ENCODE measurements around the gene SLC2A5. TPM values are rescaled to one million over a fixed set of nuclear protein-coding genes. Genes with fewer than 3 reads are reported as not detected.
"Not testable (repeated sequence)": the region's sequence is repeated elsewhere in the genome, so short reads cannot be mapped to it uniquely, and the experiment has no call there.

Gene SLC2A5
- total RNA-seq, 8 experiments from 2014 or later: 0.11 to 1.3 (median 0.24) TPM; not detected in 1

DNA sequence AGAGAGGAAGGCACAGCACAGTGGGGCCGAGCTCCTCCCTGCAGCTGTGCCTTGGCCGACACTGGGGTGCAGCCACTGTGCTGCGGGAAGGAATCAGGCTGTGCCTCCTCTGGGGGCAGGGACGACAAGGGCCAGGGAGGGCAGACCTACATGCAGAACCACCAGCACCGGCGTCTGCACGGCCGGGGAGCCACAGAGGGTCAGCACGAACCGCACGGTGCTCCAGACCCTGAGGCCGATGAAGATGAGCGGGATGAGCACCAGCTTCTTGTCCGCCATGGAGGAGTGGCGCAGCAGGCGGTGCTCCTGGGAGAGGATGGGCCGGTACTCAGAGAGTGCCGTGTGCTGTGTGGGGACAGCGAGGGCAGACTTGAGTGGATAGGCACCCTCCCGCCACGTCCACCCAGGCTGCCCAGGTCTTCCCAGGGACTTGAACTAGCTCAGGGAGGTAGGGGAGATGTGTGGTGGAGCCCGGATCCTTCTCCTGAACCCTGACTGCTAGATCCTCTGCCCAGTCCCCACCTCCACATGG is 36.0 kb upstream of the SLC2A5 start:
- Histone ChIP-seq H3K4me1 (replicated peaks in 1 of 2) (no peaks in the 10 kb centered on the region), H3K4me3 (no peak overlapping the region), H3K27ac (no peak overlapping the region)
- ATAC-seq (replicated peaks in 6 of 8): peak in 1 of 8 experiments; percentile 16
- in situ Hi-C loops (cut with MboI; ENCODE audit: low pct_unique_long_range_greater_than_20kb in 2 of 9, low sequenced_read_pairs in 9 of 9, unreplicated experiment in 9 of 9): loop anchor here in 5 of 9 experiments (10.0 to 25.0 kb wide), 4 partner anchors 101 to 382 kb away; no protein-coding TSS in a partner anchor
- 40 to 92% (median 87%) methylated on average over 1 to 8 of the region's 22 CpGs; no CpG with 5 or more reads in 6 of the 10 experiments for WGBS, 10 experiments

DNA sequence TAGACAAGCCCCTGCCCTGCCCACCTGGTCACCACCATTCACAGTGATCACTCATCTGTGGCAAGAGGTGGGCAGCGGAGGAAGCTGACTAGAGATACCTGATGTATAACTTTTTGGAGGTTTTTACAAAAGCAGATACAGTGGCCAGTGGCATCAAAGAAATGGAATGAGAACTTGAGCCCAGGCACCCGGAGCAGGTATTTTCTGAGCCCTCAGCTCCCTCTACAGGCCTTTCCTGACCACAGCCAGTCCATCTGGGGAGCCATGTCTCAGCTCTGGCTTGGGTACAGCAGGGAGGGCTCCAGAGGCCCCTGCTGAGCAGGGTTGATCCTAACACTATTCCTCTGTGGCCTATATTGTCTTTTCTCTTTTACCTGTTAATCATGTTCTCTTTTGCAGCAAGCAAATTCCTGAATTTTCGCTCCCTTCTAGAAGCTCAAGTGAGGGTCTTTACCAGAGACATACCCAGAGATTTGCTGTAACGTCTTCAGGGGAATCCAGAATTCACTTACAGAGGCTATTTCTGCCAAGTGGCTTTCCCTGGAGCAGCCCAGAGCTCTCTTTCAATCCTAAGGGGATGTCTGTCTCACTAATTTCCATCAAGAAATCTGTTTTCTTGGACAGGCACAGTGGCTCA is 32.2 kb upstream of the SLC2A5 start:
- Histone ChIP-seq H3K4me3 (no peak overlapping the region), H3K4me1 (replicated peaks in 1 of 2) (no peaks in the 10 kb centered on the region), H3K27ac (no peak overlapping the region)
- peak; percentile 73 to 92 (median 84) for ATAC-seq (replicated peaks in 6 of 8)
- in situ Hi-C loops (cut with MboI; ENCODE audit: low pct_unique_long_range_greater_than_20kb in 2 of 9, low sequenced_read_pairs in 9 of 9, unreplicated experiment in 9 of 9): loop anchor here in 5 of 9 experiments (10.0 to 25.0 kb wide), 4 partner anchors 97 to 386 kb away; no protein-coding TSS in a partner anchor
- 10 to 93% (median 47%) methylated on average over 1 to 4 of the region's 4 CpGs; no CpG with 5 or more reads in 3 of the 10 experiments for WGBS, 10 experiments

DNA sequence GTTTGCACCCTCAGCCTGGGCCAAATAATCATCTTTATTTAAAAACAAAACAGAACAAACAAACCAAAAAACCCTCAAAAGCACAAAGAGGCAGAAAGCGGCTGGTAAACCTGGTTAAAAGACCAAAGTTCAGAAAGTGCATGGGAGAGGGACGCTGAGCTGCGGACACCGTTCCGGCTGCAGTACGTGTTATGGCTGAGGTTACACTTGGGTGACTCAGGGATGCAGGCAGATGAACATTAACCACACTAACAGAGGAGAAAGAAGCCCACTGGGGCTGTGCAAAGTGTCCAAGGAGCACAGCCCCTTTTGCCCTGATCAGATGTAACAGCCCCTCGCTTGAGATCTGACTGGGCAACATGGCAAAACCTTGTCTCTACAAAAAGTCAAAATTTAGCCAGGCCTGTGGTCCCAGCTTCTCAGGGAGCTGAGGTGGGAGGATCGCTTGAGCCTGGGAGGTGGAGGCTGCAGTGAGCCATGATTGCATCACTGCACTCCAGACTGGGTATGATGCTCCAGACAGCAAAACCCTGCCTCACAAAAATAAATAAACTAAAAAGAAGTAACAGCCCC is 31.1 kb upstream of the SLC2A5 start:
- ATAC-seq (replicated peaks in 6 of 8): peak in 2 of 8 experiments; percentile 19 to 28
- H3K4me3 ChIP-seq: no peak overlapping the region
- in situ Hi-C loops (cut with MboI; ENCODE audit: low pct_unique_long_range_greater_than_20kb in 2 of 9, low sequenced_read_pairs in 9 of 9, unreplicated experiment in 9 of 9): loop anchor here in 5 of 9 experiments (10.0 to 25.0 kb wide), 4 partner anchors 96 to 387 kb away; no protein-coding TSS in a partner anchor
- H3K4me1 ChIP-seq (replicated peaks in 1 of 2): no peaks in the 10 kb centered on the region
- WGBS, 10 experiments: 89 to 100% (median 97%) methylated on average over 1 to 8 of the region's 8 CpGs; no CpG with 5 or more reads in 1 of the 10 experiments
- H3K27ac ChIP-seq: no peak overlapping the region

DNA sequence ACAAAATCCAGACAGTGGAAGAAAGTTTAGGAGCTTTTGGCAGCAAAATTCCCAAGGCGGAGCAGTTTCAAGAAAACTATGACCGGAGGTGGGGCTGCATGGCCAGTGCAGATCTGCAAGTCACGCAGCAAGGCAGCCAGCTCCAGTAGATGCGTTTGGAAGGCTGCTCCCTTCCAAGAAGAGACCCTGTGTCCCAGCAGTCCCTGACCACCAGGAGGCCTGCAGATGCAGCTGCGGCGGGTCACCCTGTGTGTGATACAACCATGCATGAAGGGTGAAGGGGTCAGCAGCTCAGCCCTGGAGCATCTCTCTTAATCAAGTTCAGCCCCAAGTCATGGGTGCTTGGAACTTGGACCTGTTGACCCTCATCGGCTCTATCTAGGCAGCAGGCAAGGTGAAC is 30.1 kb upstream of the SLC2A5 start:
- ATAC-seq (replicated peaks in 6 of 8): peak in 1 of 8 experiments; percentile 44
- in situ Hi-C loops (cut with MboI; ENCODE audit: low pct_unique_long_range_greater_than_20kb in 2 of 9, low sequenced_read_pairs in 9 of 9, unreplicated experiment in 9 of 9): no loop called here
- 60 to 100% (median 91%) methylated on average over 1 to 6 of the region's 7 CpGs; no CpG with 5 or more reads in 5 of the 10 experiments for WGBS, 10 experiments
- H3K27ac ChIP-seq: no peak overlapping the region
- no peak overlapping the region for H3K4me3 ChIP-seq
- no peaks in the 10 kb centered on the region for H3K4me1 ChIP-seq (replicated peaks in 1 of 2)

DNA sequence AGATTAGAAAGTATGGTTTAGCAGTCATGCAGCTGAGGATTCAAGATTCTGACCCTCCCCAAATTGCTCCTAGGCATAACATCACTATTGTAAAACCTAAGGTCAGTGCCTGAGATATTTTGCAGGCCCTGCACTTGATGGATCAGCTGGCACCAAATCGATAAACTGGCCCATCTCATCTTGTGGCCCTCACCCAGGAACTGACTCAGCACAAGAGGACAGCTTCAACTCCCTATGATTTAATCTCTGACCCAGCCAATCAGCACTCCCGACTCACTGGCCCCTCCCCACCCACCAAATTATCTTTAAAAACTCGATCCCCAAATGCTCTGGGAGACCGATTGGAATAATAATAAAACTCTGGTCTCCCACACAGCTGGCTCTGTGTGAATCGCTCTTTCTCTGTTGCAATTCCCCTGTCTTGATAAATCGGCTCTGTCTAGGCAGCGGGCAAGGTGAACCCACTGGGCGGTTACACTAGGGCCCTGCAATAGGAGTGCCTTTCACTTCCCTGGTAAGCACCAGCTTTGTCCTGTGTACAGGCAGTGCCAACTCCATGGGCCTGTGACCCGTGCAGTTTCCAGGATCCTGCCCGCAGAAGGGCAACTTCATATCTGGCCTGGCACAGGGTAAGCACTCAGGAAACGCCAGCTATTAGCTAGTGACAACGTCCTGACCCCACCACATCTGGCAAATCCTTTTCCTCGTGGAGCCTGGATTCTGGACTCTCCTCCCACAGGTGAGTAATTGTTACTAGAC is 28.7 kb upstream of the SLC2A5 start:
- H3K4me1 ChIP-seq (replicated peaks in 1 of 2): no peaks in the 10 kb centered on the region
- in situ Hi-C loops (cut with MboI; ENCODE audit: low pct_unique_long_range_greater_than_20kb in 2 of 9, low sequenced_read_pairs in 9 of 9, unreplicated experiment in 9 of 9): no loop called here
- no peak overlapping the region for H3K4me3 ChIP-seq
- ATAC-seq (replicated peaks in 6 of 8): no peak
- WGBS, 10 experiments: 67 to 100% (median 83%) methylated on average over 1 to 13 of the region's 13 CpGs; no CpG with 5 or more reads in 1 of the 10 experiments
- no peak overlapping the region for H3K27ac ChIP-seq

DNA sequence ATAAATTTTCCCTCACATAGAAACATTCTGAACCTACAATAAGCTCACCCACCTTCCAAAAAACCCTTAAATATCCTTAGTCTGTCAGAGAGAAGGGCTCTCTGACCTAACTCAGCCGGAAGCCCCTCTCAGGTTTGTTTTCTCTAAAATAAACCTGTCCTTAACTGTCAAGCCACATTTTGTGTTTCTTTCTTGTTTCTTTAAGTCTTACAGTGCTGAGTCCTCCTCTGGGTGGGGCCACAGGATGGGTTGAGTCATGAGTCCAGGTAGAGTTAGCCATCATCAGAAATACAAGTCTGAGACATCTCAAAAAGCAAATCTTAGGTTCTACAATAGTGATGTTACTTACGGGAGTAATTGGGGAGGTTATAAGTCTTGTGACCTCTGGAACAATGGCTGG is 26.4 kb upstream of the SLC2A5 start:
- Histone ChIP-seq H3K4me1 (replicated peaks in 1 of 2) (no peaks in the 10 kb centered on the region), H3K27ac (no peak overlapping the region), H3K4me3 (no peak overlapping the region)
- ATAC-seq (replicated peaks in 6 of 8): no peak
- in situ Hi-C loops (cut with MboI; ENCODE audit: low pct_unique_long_range_greater_than_20kb in 2 of 9, low sequenced_read_pairs in 9 of 9, unreplicated experiment in 9 of 9): no loop called here
- 50 to 93% (median 87%) methylated on average over 2 of the region's 2 CpGs; no CpG with 5 or more reads in 2 of the 10 experiments for WGBS, 10 experiments

DNA sequence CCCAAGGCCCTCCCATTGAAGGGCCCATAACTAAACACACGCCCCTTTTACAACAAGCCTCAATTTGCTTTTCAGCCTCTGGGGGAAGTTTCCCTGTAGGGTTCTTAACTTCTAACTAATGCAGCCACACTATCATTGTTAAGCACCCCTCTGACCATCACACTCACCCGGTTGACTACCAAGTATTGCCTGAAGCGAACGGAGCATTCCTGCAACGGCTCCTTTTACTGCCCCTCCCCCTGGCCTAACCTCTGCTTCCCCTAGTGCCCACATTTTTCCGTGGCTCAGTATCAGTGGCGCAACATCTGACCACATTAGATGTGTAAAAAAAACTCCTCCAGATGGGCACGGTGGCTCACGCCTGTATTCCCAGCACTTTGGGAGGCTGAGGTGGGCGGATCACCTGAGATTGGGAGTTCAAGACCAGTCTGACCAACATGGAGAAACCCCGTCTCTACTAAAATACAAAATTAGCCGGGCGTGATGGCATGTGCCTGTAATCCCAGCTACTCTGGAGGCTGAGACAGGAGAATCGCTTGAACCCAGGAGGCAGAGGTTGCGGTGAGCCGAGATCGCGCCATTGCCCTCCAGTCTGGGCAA is 24.7 kb upstream of the SLC2A5 start:
- H3K27ac ChIP-seq; in situ Hi-C loops (cut with MboI; ENCODE audit: low pct_unique_long_range_greater_than_20kb in 2 of 9, low sequenced_read_pairs in 9 of 9, unreplicated experiment in 9 of 9); ATAC-seq (replicated peaks in 6 of 8); H3K4me3 ChIP-seq; H3K4me1 ChIP-seq (replicated peaks in 1 of 2): not testable (repeated sequence)
- WGBS, 10 experiments: 47 to 100% (median 84%) methylated on average over 1 to 18 of the region's 18 CpGs; no CpG with 5 or more reads in 1 of the 10 experiments

DNA sequence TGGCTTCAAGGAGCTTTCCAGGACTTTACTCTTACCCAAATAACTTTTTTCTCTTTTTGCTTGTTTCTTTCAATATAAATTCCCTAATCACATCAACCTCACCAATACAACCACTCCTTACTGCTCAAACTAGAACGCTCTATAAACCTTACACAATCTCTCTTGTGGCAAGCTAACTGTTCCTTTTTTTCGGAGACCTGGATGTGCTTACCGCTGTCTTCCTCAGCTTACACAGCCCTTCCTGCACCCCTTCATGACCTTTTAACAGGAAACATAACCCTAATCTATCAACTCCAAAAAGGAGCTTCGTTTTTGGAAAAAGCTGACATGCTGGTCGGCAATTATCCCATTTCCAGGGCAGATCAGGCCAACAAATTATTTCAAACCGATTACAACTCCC is 24.1 kb upstream of the SLC2A5 start:
- no peak overlapping the region for H3K4me3 ChIP-seq
- WGBS, 10 experiments: 34 to 87% (median 57%) methylated on average over 1 to 6 of the region's 6 CpGs; no CpG with 5 or more reads in 1 of the 10 experiments
- in situ Hi-C loops (cut with MboI; ENCODE audit: low pct_unique_long_range_greater_than_20kb in 2 of 9, low sequenced_read_pairs in 9 of 9, unreplicated experiment in 9 of 9): no loop called here
- ATAC-seq (replicated peaks in 6 of 8): no peak
- no peak overlapping the region for H3K27ac ChIP-seq
- no peaks in the 10 kb centered on the region for H3K4me1 ChIP-seq (replicated peaks in 1 of 2)

DNA sequence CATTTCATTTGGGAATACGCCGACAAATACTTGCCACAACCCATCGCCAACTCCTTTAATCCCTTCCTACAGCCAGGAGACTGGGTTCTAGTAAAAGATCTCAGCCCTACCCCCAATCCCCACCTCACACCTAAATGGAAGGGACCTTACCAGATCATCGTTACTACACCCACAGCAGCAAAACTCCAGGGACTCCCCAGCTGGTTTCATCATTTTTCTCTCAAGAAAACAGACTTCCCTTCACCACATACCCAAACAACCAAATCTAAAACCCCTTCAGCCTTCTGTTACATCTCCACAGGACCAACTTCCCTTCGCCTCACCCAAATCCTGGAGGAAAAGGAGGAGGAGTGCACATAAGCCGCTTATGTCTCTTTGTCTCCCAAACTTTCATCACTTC is 23.7 kb upstream of the SLC2A5 start:
- in situ Hi-C loops (cut with MboI; ENCODE audit: low pct_unique_long_range_greater_than_20kb in 2 of 9, low sequenced_read_pairs in 9 of 9, unreplicated experiment in 9 of 9): no loop called here
- Histone ChIP-seq H3K27ac (no peak overlapping the region), H3K4me3 (no peak overlapping the region), H3K4me1 (replicated peaks in 1 of 2) (no peaks in the 10 kb centered on the region)
- ATAC-seq (replicated peaks in 6 of 8): no peak
- WGBS, 10 experiments: 47 to 100% (median 75%) methylated on average over 1 to 6 of the region's 6 CpGs; no CpG with 5 or more reads in 1 of the 10 experiments

DNA sequence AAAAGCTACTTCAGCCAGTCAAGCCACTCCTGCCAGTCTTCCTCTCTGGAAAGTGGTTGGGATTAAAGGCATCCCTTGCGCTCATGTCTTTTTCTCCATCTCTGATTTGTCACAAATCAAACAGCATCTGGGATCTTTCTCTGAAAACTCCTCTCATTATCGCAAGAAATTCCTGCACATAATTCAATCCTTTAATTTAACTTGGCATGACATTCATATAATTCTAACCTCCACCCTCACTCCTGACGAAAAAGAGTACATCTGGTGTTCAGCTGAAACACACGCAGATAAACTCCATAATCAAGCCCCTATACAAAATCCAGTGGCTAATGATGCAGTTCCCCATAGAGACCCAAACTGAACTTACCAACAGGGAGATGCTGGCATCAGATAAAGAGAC is 19.4 kb upstream of the SLC2A5 start:
- Histone ChIP-seq H3K4me1 (replicated peaks in 1 of 2) (no peaks in the 10 kb centered on the region), H3K27ac (no peak overlapping the region), H3K4me3 (no peak overlapping the region)
- peak in 2 of 8 experiments; percentile 27 to 43 for ATAC-seq (replicated peaks in 6 of 8)
- in situ Hi-C loops (cut with MboI; ENCODE audit: low pct_unique_long_range_greater_than_20kb in 2 of 9, low sequenced_read_pairs in 9 of 9, unreplicated experiment in 9 of 9): no loop called here
- WGBS, 10 experiments: 10 to 100% (median 80%) methylated on average over 1 to 4 of the region's 4 CpGs; no CpG with 5 or more reads in 3 of the 10 experiments

DNA sequence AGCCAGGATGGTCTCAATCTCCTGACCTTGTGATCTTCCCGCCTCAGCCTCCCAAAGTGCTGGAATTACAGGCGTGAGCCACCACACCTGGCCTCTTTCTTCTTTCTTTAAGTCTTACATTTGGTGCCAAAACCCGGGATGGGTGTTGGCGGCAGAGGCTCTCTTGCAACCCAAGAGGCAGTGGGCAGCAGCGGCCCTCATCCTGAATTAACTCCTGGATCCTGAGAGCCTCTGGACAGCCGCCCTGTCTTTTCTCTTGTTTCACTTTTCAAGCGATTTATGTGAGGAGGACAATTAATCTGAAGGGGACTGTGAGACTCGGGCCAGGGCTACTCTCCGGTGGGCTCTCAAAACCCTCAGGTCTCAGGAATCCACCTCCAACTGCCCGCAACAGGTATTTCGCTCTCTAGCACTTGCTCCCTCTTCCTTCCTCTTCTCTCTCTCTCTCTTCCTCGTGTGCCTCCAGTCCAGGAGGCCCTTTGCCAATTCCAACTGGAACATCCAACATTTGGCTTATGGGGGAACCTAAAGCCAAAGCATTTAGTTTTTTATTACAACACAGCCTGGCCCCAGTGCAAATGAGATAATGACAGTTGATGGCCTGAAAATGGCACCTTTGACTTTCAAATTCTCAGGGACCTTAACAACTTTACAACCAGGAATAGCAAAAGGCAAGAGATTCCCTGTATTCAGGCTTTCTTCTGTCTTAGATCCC is 18.1 kb upstream of the SLC2A5 start:
- Histone ChIP-seq H3K4me1 (replicated peaks in 1 of 2) (peaks cover 0 to 4% of the 10 kb centered on the region in 2 donors), H3K4me3 (no peak overlapping the region), H3K27ac (no peak overlapping the region)
- WGBS, 10 experiments: 60 to 100% (median 86%) methylated on average over 1 to 12 of the region's 12 CpGs; no CpG with 5 or more reads in 2 of the 10 experiments
- ATAC-seq (replicated peaks in 6 of 8): no peak
- in situ Hi-C loops (cut with MboI; ENCODE audit: low pct_unique_long_range_greater_than_20kb in 2 of 9, low sequenced_read_pairs in 9 of 9, unreplicated experiment in 9 of 9): no loop called here

DNA sequence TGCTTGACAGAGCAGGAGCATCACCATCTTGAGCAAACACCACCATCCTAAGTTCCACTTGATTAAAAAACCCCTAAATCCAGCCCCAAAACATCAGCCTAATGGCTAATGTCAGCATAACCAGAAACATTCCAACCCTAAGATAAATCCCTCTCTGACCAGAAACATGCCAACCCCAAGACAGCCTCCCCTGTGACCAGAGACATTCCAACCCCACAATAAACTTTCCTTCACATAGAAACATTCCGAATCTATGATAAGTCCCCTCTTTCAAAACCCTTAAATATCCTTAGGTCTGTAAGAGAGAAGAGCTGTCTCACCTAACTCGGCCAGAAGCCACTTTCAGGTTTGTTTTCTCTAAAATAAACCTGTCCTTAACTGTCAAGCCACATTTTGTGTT is 17.4 kb upstream of the SLC2A5 start:
- H3K27ac ChIP-seq: no peak overlapping the region
- H3K4me3 ChIP-seq: no peak overlapping the region
- WGBS, 10 experiments: 17 to 100% (median 73%) methylated on average over 1 to 2 of the region's 2 CpGs; no CpG with 5 or more reads in 2 of the 10 experiments
- in situ Hi-C loops (cut with MboI; ENCODE audit: low pct_unique_long_range_greater_than_20kb in 2 of 9, low sequenced_read_pairs in 9 of 9, unreplicated experiment in 9 of 9): no loop called here
- no peak for ATAC-seq (replicated peaks in 6 of 8)
- peaks cover 0 to 4% of the 10 kb centered on the region in 2 donors for H3K4me1 ChIP-seq (replicated peaks in 1 of 2)

Data from motor neuron (in vitro differentiated cells).